ENCODE data around the gene RPH3AL.

RPH3AL gene

DNA sequence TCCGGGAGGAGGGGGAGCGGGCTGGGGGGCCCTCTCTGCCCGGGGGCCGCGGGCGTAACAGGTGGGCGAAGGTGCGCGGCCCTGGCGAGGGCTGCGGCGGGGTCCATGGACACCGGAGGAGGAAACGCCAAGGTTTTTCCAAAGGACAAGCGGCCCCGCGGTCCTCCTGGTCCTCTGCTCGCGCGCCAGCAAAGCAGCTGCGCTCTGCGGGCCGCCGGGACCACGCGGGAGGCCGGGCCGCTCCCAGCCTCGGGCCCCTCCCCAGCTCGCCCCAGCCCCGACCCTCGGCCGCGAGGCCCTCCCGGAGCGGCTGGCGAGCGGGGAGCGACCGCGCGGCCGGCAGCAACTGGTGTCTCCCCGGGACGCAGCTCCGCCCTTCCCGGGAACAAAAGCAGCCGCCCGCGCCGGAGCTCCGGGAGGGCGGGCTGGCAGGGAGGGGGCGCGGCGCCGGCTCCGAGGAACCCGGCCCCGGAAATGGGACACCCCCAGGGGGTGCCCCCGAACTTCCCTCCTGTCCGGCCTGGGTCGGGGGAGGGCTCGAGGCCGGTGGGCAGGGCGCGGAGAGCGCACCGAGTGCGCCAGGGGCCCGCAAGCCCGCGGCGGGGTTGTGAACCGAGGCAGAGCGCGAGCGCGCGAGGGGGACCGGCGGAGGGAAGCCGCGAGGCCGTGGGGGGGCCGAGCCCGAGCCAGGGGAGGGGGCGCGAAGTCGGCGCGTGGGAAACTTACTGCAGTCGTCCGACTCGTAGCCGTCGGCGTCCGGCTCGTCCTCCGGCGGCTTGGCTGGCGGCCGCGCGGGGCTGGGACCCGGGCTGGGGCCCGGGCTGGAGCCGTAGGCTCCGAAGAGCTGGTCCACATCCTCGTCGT is 172.0 kb downstream of the RPH3AL start:
- Histone ChIP-seq H3K4me3 (ENCODE audit: insufficient read depth, low read depth, low read length, poor library complexity, severe bottlenecking) (no peak overlapping the region), H3K36me3 (ENCODE audit: control insufficient read depth, insufficient read depth, low read length) (no peaks in the 10 kb centered on the region), H3K27me3 (replicated peaks; ENCODE audit: control insufficient read depth, insufficient read depth, low read length, poor library complexity, severe bottlenecking) (peaks cover 12% of the 10 kb centered on the region), H3K4me1 (ENCODE audit: control insufficient read depth, insufficient read depth, low read length, poor library complexity, severe bottlenecking) (no peaks in the 10 kb centered on the region), H3K27ac (ENCODE audit: insufficient read depth, low read length, poor library complexity, severe bottlenecking) (no peak overlapping the region), H3K9me3 (ENCODE audit: control insufficient read depth, low read length) (no peaks in the 10 kb centered on the region)
- DNase-seq, result no peak

DNA sequence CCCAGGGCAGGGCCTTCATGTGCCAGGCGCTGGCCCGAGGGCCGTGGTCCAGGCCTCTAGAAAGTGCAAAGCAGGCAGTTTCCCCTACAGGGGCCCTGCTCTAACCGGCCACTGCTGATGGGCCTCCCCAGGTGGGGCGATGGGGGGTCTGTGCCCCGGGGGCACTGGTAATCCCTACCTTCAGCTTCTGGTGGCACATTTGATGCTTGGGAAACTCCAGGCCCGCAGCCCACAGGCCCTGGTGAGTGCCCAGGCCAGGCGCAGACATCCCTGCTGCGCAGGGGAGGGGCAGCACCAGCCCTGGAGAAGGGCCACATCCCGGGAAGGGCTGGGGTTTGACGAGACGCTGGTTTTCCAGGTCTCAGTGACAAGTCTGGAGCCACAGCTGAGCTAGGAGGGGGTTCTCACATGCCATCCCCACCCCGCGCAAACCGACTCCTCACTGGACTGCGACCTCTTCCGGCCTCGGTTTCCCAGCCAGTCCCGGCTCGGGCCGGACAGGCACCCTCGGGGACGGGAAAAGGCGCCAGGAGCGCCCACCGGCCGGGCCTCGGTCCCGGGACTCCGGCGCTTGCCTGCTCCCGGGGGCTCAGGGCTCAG is 172.7 kb downstream of the RPH3AL start:
- no peaks in the 10 kb centered on the region for H3K4me1 ChIP-seq (ENCODE audit: control insufficient read depth, insufficient read depth, low read length, poor library complexity, severe bottlenecking)
- H3K9me3 ChIP-seq (ENCODE audit: control insufficient read depth, low read length), result no peaks in the 10 kb centered on the region
- H3K27me3 ChIP-seq (replicated peaks; ENCODE audit: control insufficient read depth, insufficient read depth, low read length, poor library complexity, severe bottlenecking), result peaks cover 12% of the 10 kb centered on the region
- no peak for DNase-seq
- no peaks in the 10 kb centered on the region for H3K36me3 ChIP-seq (ENCODE audit: control insufficient read depth, insufficient read depth, low read length)
- no peak overlapping the region for H3K27ac ChIP-seq (ENCODE audit: insufficient read depth, low read length, poor library complexity, severe bottlenecking)
- no peak overlapping the region for H3K4me3 ChIP-seq (ENCODE audit: insufficient read depth, low read depth, low read length, poor library complexity, severe bottlenecking)

DNA sequence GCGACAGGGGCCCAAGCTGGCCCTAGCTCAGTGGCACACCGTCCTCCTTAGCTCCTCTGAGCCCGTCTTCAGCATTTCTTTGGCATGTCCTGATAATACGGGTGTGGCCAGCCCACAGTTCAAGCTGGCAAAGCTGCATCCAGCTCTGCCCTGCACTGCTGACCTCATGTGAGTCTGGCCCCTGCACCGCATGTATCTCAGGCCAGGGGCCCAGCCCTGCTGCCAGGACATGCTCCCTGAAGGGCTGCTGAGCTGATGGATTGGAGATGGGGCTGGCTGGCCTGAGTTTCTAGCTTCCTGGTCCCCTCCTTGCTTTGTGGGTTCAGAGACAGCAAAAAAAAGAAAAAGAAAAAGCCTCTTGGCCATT is 173.6 kb downstream of the RPH3AL start:
- Histone ChIP-seq H3K27me3 (replicated peaks; ENCODE audit: control insufficient read depth, insufficient read depth, low read length, poor library complexity, severe bottlenecking) (peaks cover 12% of the 10 kb centered on the region), H3K27ac (ENCODE audit: insufficient read depth, low read length, poor library complexity, severe bottlenecking) (no peak overlapping the region), H3K9me3 (ENCODE audit: control insufficient read depth, low read length) (no peaks in the 10 kb centered on the region), H3K4me1 (ENCODE audit: control insufficient read depth, insufficient read depth, low read length, poor library complexity, severe bottlenecking) (no peaks in the 10 kb centered on the region), H3K36me3 (ENCODE audit: control insufficient read depth, insufficient read depth, low read length) (no peaks in the 10 kb centered on the region), H3K4me3 (ENCODE audit: insufficient read depth, low read depth, low read length, poor library complexity, severe bottlenecking) (no peak overlapping the region)
- no peak for DNase-seq

DNA sequence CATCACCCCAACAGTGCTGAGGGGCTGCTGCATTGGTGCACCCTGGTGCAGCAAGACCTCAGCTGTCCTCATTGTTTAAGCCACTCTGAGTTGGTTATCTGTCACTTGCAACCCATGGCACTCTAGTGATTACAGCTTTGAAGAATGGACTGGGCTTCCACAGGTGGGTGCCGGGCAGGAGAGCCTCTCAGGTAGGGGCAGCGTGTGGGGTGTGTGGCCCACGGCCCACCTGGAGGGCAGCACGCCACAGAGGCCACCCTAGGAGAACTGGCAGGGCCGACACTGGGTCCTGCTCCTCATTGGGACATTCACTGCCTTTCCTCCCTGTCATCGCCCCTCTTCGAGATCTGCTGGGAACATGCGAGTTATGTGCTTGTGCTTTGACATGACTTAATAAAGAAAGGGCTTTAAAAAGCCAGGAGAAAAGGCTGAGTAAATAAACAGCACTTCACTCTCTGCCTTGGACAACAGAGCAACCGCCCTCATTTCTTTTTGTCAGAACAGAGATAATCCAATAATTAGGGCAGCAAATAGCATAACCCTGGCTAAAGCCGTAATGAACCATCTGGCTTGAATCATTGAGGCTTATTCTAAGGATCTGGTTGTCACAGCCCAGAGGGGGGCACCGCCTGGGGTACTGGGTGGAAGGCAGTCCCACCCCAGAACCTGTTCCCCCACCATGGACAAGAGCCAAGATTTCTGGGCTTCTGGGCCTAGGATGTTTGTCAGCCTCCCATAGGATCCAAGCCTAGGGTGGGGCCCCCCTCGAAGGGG is 174.1 kb downstream of the RPH3AL start:
- H3K36me3 ChIP-seq (ENCODE audit: control insufficient read depth, insufficient read depth, low read length), result no peaks in the 10 kb centered on the region
- H3K4me3 ChIP-seq (ENCODE audit: insufficient read depth, low read depth, low read length, poor library complexity, severe bottlenecking), result no peak overlapping the region
- H3K4me1 ChIP-seq (ENCODE audit: control insufficient read depth, insufficient read depth, low read length, poor library complexity, severe bottlenecking), result no peaks in the 10 kb centered on the region
- no peak overlapping the region for H3K27ac ChIP-seq (ENCODE audit: insufficient read depth, low read length, poor library complexity, severe bottlenecking)
- H3K27me3 ChIP-seq (replicated peaks; ENCODE audit: control insufficient read depth, insufficient read depth, low read length, poor library complexity, severe bottlenecking), result peaks cover 12% of the 10 kb centered on the region
- no peak for DNase-seq
- no peaks in the 10 kb centered on the region for H3K9me3 ChIP-seq (ENCODE audit: control insufficient read depth, low read length)

- no peak overlapping the region for H3K4me3 ChIP-seq (ENCODE audit: insufficient read depth, low read depth, low read length, poor library complexity, severe bottlenecking)
- DNase-seq, result no peak
- H3K27me3 ChIP-seq (replicated peaks; ENCODE audit: control insufficient read depth, insufficient read depth, low read length, poor library complexity, severe bottlenecking), result peaks cover 12% of the 10 kb centered on the region
- no peak overlapping the region for H3K27ac ChIP-seq (ENCODE audit: insufficient read depth, low read length, poor library complexity, severe bottlenecking)
- no peaks in the 10 kb centered on the region for H3K9me3 ChIP-seq (ENCODE audit: control insufficient read depth, low read length)
- no peaks in the 10 kb centered on the region for H3K36me3 ChIP-seq (ENCODE audit: control insufficient read depth, insufficient read depth, low read length)
- no peaks in the 10 kb centered on the region for H3K4me1 ChIP-seq (ENCODE audit: control insufficient read depth, insufficient read depth, low read length, poor library complexity, severe bottlenecking)
Observed at GRCh38 chr17:177762-178161, 174.8 kb downstream of the RPH3AL start.

GRCh38 chr17:177155-177554 is 175.5 kb downstream of the RPH3AL start:
- no peak overlapping the region for H3K27ac ChIP-seq (ENCODE audit: insufficient read depth, low read length, poor library complexity, severe bottlenecking)
- no peaks in the 10 kb centered on the region for H3K36me3 ChIP-seq (ENCODE audit: control insufficient read depth, insufficient read depth, low read length)
- no peaks in the 10 kb centered on the region for H3K9me3 ChIP-seq (ENCODE audit: control insufficient read depth, low read length)
- no peak overlapping the region for H3K4me3 ChIP-seq (ENCODE audit: insufficient read depth, low read depth, low read length, poor library complexity, severe bottlenecking)
- H3K4me1 ChIP-seq (ENCODE audit: control insufficient read depth, insufficient read depth, low read length, poor library complexity, severe bottlenecking), result no peaks in the 10 kb centered on the region
- DNase-seq, result no peak
- peaks cover 12% of the 10 kb centered on the region for H3K27me3 ChIP-seq (replicated peaks; ENCODE audit: control insufficient read depth, insufficient read depth, low read length, poor library complexity, severe bottlenecking)

GRCh38 chr17:173166-173911 is 179.3 kb downstream of the RPH3AL start:
- H3K27ac ChIP-seq (ENCODE audit: insufficient read depth, low read length, poor library complexity, severe bottlenecking), result no peak overlapping the region
- no peak overlapping the region for H3K4me3 ChIP-seq (ENCODE audit: insufficient read depth, low read depth, low read length, poor library complexity, severe bottlenecking)
- DNase-seq, result no peak
- H3K36me3 ChIP-seq (ENCODE audit: control insufficient read depth, insufficient read depth, low read length), result no peaks in the 10 kb centered on the region
- no peaks in the 10 kb centered on the region for H3K4me1 ChIP-seq (ENCODE audit: control insufficient read depth, insufficient read depth, low read length, poor library complexity, severe bottlenecking)
- H3K9me3 ChIP-seq (ENCODE audit: control insufficient read depth, low read length), result no peaks in the 10 kb centered on the region
- no peaks in the 10 kb centered on the region for H3K27me3 ChIP-seq (replicated peaks; ENCODE audit: control insufficient read depth, insufficient read depth, low read length, poor library complexity, severe bottlenecking)

GRCh38 chr17:172401-172800 is 180.2 kb downstream of the RPH3AL start:
- Histone ChIP-seq H3K27ac (ENCODE audit: insufficient read depth, low read length, poor library complexity, severe bottlenecking) (no peak overlapping the region), H3K9me3 (ENCODE audit: control insufficient read depth, low read length) (no peaks in the 10 kb centered on the region), H3K4me3 (ENCODE audit: insufficient read depth, low read depth, low read length, poor library complexity, severe bottlenecking) (no peak overlapping the region), H3K36me3 (ENCODE audit: control insufficient read depth, insufficient read depth, low read length) (no peaks in the 10 kb centered on the region), H3K4me1 (ENCODE audit: control insufficient read depth, insufficient read depth, low read length, poor library complexity, severe bottlenecking) (no peaks in the 10 kb centered on the region), H3K27me3 (replicated peaks; ENCODE audit: control insufficient read depth, insufficient read depth, low read length, poor library complexity, severe bottlenecking) (no peaks in the 10 kb centered on the region)
- no peak for DNase-seq

GRCh38 chr17:171871-172270 is 180.7 kb downstream of the RPH3AL start:
- H3K27me3 ChIP-seq (replicated peaks; ENCODE audit: control insufficient read depth, insufficient read depth, low read length, poor library complexity, severe bottlenecking), result no peaks in the 10 kb centered on the region
- no peaks in the 10 kb centered on the region for H3K36me3 ChIP-seq (ENCODE audit: control insufficient read depth, insufficient read depth, low read length)
- no peak overlapping the region for H3K27ac ChIP-seq (ENCODE audit: insufficient read depth, low read length, poor library complexity, severe bottlenecking)
- no peaks in the 10 kb centered on the region for H3K4me1 ChIP-seq (ENCODE audit: control insufficient read depth, insufficient read depth, low read length, poor library complexity, severe bottlenecking)
- no peaks in the 10 kb centered on the region for H3K9me3 ChIP-seq (ENCODE audit: control insufficient read depth, low read length)
- H3K4me3 ChIP-seq (ENCODE audit: insufficient read depth, low read depth, low read length, poor library complexity, severe bottlenecking), result no peak overlapping the region
- no peak for DNase-seq
